NCI-H446 (cell line): ENCODE results near the gene PRKACB.
"Not testable (repeated sequence)": the region's sequence is repeated elsewhere in the genome, so short reads cannot be mapped to it uniquely, and the experiment has no call there.

ENCODE experiments used
- DNase-seq, 2 experiments: peaks; one replicate each; lab custom pipeline; 2025; lab: John Stamatoyannopoulos, UW

Gene PRKACB

GRCh38 chr1:84143796-84144565, at the start of gene PRKACB:
PRKACB (plus strand) TSS chr1:84144271; CDS start chr1:84144362, 91 bp downstream.
- DNase-seq: no peak

GRCh38 chr1:84095308-84095707, 48.8 kb upstream of the PRKACB start:
- DNase-seq: no peak

GRCh38 chr1:84096176-84096575, 47.9 kb upstream of the PRKACB start:
- no peak for DNase-seq

- DNase-seq: no peak
These were observed 42.9 kb upstream of the PRKACB start for GRCh38 chr1:84101204-84101603.

GRCh38 chr1:84103197-84103992, 40.7 kb upstream of the PRKACB start:
- DNase-seq: peak; percentile 31 to 67

GRCh38 chr1:84107538-84107937, 36.5 kb upstream of the PRKACB start:
- DNase-seq: not testable (repeated sequence)

- no peak for DNase-seq
These were observed 36.1 kb upstream of the PRKACB start for GRCh38 chr1:84107955-84108354.

GRCh38 chr1:84108900-84109578, 35.0 kb upstream of the PRKACB start:
- DNase-seq: no peak

GRCh38 chr1:84110629-84111028, 33.4 kb upstream of the PRKACB start:
- no peak for DNase-seq

GRCh38 chr1:84116558-84116957, 27.5 kb upstream of the PRKACB start:
- DNase-seq: no peak

GRCh38 chr1:84117868-84118267, 26.2 kb upstream of the PRKACB start:
- no peak for DNase-seq

- DNase-seq: no peak
These were observed 22.7 kb upstream of the PRKACB start for GRCh38 chr1:84121360-84121759.

- peak; percentile 49 to 68 for DNase-seq
These were observed 21.2 kb upstream of the PRKACB start for GRCh38 chr1:84122780-84123382.

GRCh38 chr1:84133479-84133878, 10.6 kb upstream of the PRKACB start:
- peak in 1 of 2 experiments; percentile 62 for DNase-seq

GRCh38 chr1:84135341-84135740, 8.7 kb upstream of the PRKACB start:
- no peak for DNase-seq

- DNase-seq: peak in 1 of 2 experiments; percentile 33
These were observed 2.7 kb upstream of the PRKACB start for GRCh38 chr1:84141182-84142003.

GRCh38 chr1:84145068-84145467, 997 bp downstream of the PRKACB start:
- no peak for DNase-seq

GRCh38 chr1:84146411-84147032, 2.5 kb downstream of the PRKACB start:
- no peak for DNase-seq

- DNase-seq: no peak
These were observed 4.7 kb downstream of the PRKACB start for GRCh38 chr1:84148758-84149157.

GRCh38 chr1:84152649-84153056, 8.6 kb downstream of the PRKACB start:
- DNase-seq: no peak

GRCh38 chr1:84155517-84155916, 11.4 kb downstream of the PRKACB start:
- no peak for DNase-seq
